GM12878 (cell line): ENCODE data around the gene UGT2A1. TPM values are rescaled to one million over a fixed set of nuclear protein-coding genes. Genes with fewer than 3 reads are reported as not detected.
"Not testable (repeated sequence)": the region's sequence is repeated elsewhere in the genome, so short reads cannot be mapped to it uniquely, and the experiment has no call there.

Experiments
- ATAC-seq: fragments of 200-7000 bp; cut with Tn5 transposase; 3 replicates; pipeline ENCODE4 v1.9.1; 2020; ENCODE audit warnings: mild to moderate bottlenecking, moderate library complexity
- BruUV-seq: library from RNA; stranded (reverse); fragments of 400-500 nt; replicated peaks from 2 replicates; lab custom pipeline; 2021; lab: Mats Ljungman, UMichigan
- CTCF ChIA-PET: fragments of 300-600 bp; sonication (Branson Sonifier 250); formaldehyde crosslinking; extraction: SDS; loops from one replicate; lab custom pipeline; 2021; ENCODE audit warnings: inconsistent platforms; lab: Yijun Ruan, JAX
- POLR2A ChIA-PET: fragments of 350-600 bp; formaldehyde crosslinking; extraction: SDS; loops from one replicate; lab custom pipeline; 2021; ENCODE audit warnings: inconsistent platforms; lab: Charles Lee
- RAD21 ChIA-PET: fragments of 300-600 bp; sonication (Branson Sonifier 250); formaldehyde crosslinking; loops from one replicate; lab custom pipeline; 2023; ENCODE audit warnings: antibody characterized with exemption; ENCODE audit not compliant: unreplicated experiment; lab: Charles Lee
- SMC1A ChIA-PET: fragments of 300-600 bp; sonication (Branson Sonifier 250); formaldehyde crosslinking; loops from one replicate; lab custom pipeline; 2023; ENCODE audit not compliant: unreplicated experiment, uncharacterized antibody; lab: Charles Lee
- DNase-seq: peaks from one replicate; pipeline ENCODE4 v3.0.0-alpha.2; 2011; ENCODE audit warnings: low read depth, low spot score
- FAIRE-seq: peaks from 3 replicates; lab custom pipeline; 2011; peaks lifted over from hg19 to GRCh38; lab: Jason Lieb, UNC
- H2AFZ ChIP-seq: 2 replicates; pipeline ENCODE4 v1.6.0; 2011; ENCODE audit warnings: low read depth, low read length, control low read depth; ENCODE audit not compliant: control insufficient read depth
- H3K27ac ChIP-seq: 2 replicates; pipeline ENCODE4 v1.5.1; 2011; ENCODE audit warnings: control low read depth; ENCODE audit not compliant: control insufficient read depth, insufficient read depth
- H3K27me3 ChIP-seq, 2 experiments: replicated peaks in 1 of 2; 2 replicates each; pipeline versions ENCODE4 v1.6.0 to v1.6.1; 2011; ENCODE audit warnings: low read length in 1 of 2; ENCODE audit not compliant: control insufficient read depth in 2 of 2, insufficient read depth in 2 of 2
- H3K36me3 ChIP-seq, 2 experiments: 2 replicates each; pipeline ENCODE4 v1.5.1; 2011; ENCODE audit warnings: low read length in 1 of 2; ENCODE audit not compliant: control insufficient read depth in 2 of 2, insufficient read depth in 2 of 2
- H3K4me1 ChIP-seq: 2 replicates; pipeline ENCODE4 v1.6.1; 2011; ENCODE audit warnings: mild to moderate bottlenecking, low read length, moderate library complexity, mixed read lengths; ENCODE audit not compliant: control insufficient read depth, insufficient read depth
- H3K4me2 ChIP-seq: 2 replicates; pipeline ENCODE4 v1.6.0; 2011; ENCODE audit warnings: control low read depth; ENCODE audit not compliant: control insufficient read depth, insufficient read depth
- H3K4me3 ChIP-seq: fragments of 200-600 bp; sonication (generic); 2 replicates; pipeline ENCODE4 v1.5.1; 2016
- H3K79me2 ChIP-seq: 2 replicates; pipeline ENCODE4 v1.6.0; 2011; ENCODE audit warnings: low read length; ENCODE audit not compliant: control insufficient read depth, insufficient read depth
- H3K9ac ChIP-seq: 2 replicates; pipeline ENCODE4 v1.8.0; 2011; ENCODE audit warnings: low read length, control low read depth, mixed read lengths; ENCODE audit not compliant: control insufficient read depth, insufficient read depth
- H3K9me3 ChIP-seq: replicated peaks from 3 replicates; pipeline ENCODE4 v1.5.1; 2011; ENCODE audit warnings: mild to moderate bottlenecking, low read length; ENCODE audit not compliant: control insufficient read depth, insufficient read depth
- H4K20me1 ChIP-seq: 2 replicates; pipeline ENCODE4 v1.6.0; 2011; ENCODE audit not compliant: control insufficient read depth, insufficient read depth
- ATF2 ChIP-seq: IDR thresholded peaks from 2 replicates; pipeline ENCODE4 v1.6.1; 2012; ENCODE audit warnings: low read length, inconsistent platforms
- ELK1 ChIP-seq: IDR thresholded peaks from 2 replicates; pipeline ENCODE4 v1.6.1; 2012; ENCODE audit warnings: low read depth, low read length, improper control_type of control experiment
- JUNB ChIP-seq: IDR thresholded peaks from 2 replicates; pipeline ENCODE4 v1.6.1; 2016; ENCODE audit warnings: antibody characterized with exemption, mild to moderate bottlenecking
- NFYA ChIP-seq: IDR thresholded peaks from 2 replicates; pipeline ENCODE4 v1.6.1; 2011; ENCODE audit warnings: low read depth, mild to moderate bottlenecking, low read length, improper control_type of control experiment, borderline replicate concordance
- PAX8 ChIP-seq: fragments of 450-650 bp; IDR thresholded peaks from 2 replicates; pipeline ENCODE4 v1.6.1; 2017; ENCODE audit warnings: mild to moderate bottlenecking, moderate library complexity
- POLR2AphosphoS2 ChIP-seq: IDR thresholded peaks from 2 replicates; pipeline ENCODE4 v1.6.1; 2011; ENCODE audit warnings: low read depth, mild to moderate bottlenecking, low read length, improper control_type of control experiment, moderate library complexity
- RAD21 ChIP-seq: IDR thresholded peaks from 2 replicates; pipeline ENCODE4 v1.6.1; 2011; ENCODE audit warnings: mild to moderate bottlenecking, low read depth, low read length, moderate library complexity; ENCODE audit not compliant: insufficient read depth
- RFX5 ChIP-seq: IDR thresholded peaks from 2 replicates; pipeline ENCODE4 v1.6.1; 2011; ENCODE audit warnings: low read depth, low read length, improper control_type of control experiment
- SMC3 ChIP-seq: IDR thresholded peaks from 2 replicates; pipeline ENCODE4 v1.6.1; 2011; ENCODE audit warnings: low read length, improper control_type of control experiment, borderline replicate concordance
- ZNF207 ChIP-seq: fragments of 450-650 bp; IDR thresholded peaks from 2 replicates; pipeline ENCODE4 v1.6.1; 2014; ENCODE audit warnings: antibody characterized with exemption, mild to moderate bottlenecking, borderline replicate concordance
- WGBS: methylation state at CpG from one replicate; pipeline ENCODE4 v1.1.6; 2016; ENCODE audit warnings: low lambda C conversion rate; ENCODE audit not compliant: insufficient replicate concordance, insufficient coverage; ENCODE audit errors: missing lambda C conversion rate; 5-methylcytosine and 5-hydroxymethylcytosine counted together
- in situ Hi-C: fragments of 300-500 bp; cut with MboI; formaldehyde crosslinking; loops from 9 replicates; pipeline ENCODE4 v1.14.3; 2018; ENCODE audit warnings: mixed read lengths
- intact Hi-C: fragments of 100-400 bp; cut with micrococcal nuclease; formaldehyde crosslinking; loops from one replicate; pipeline ENCODE4 v1.14.2; 2022; ENCODE audit not compliant: unreplicated experiment
- polyA plus RNA-seq, 11 experiments: library from polyadenylated mRNA; depleted of rRNA in 4 of 11; unstranded in 6 of 11; stranded (reverse) in 5 of 11; fragments of >200 nt; fragmentation: Nextera tagmentation in 4 of 11; fragmentation: Illumina TruSeq in 1 of 11; extraction: Ambion mirVana in 4 of 11; extraction: Trizol in 1 of 11; gene quantifications; 1 replicate in 1 of 11; 2 replicates in 10 of 11; pipeline versions ENCODE4 v1.2.1 to v1.2.3, GENCODE V29; 2011 to 2016; ENCODE audit warnings: inconsistent platforms in 2 of 11, missing spikeins in 2 of 11, low read depth in 1 of 11
- total RNA-seq, 4 experiments: library from RNA; depleted of rRNA in 3 of 4; stranded (reverse); fragments of >200 nt in 3 of 4; fragmentation: Illumina TruSeq in 1 of 4; extraction: Trizol in 1 of 4; gene quantifications; 2 replicates each; pipeline versions ENCODE4 v1.2.1 to v1.2.3, GENCODE V29; 2013 to 2021

Gene UGT2A1
- total and polyA plus RNA-seq, 10 of the 15 experiments (the other 5 are each of a cell fraction or from before 2014, with no cell fraction given): 0.04 to 0.50 (median 0.08) TPM; not detected in 5

- TF ChIP-seq ELK1 (no peak), POLR2AphosphoS2 (no peak), SMC3 (no peak), JUNB (no peak)
Measured at GRCh38 chr4:69684804-69685203, 31.8 kb upstream of the UGT2A1 start (continued).

- DNase-seq (no peak), FAIRE-seq (no peak), ATAC-seq (no peak; the same call in 2 of the 3 replicates)
- TF ChIP-seq ATF2: no peak
- TF ChIP-seq NFYA: no peak
- no peak for TF ChIP-seq RAD21
- no peak for TF ChIP-seq PAX8
- no peak for TF ChIP-seq ZNF207
- no peak for TF ChIP-seq RFX5
- in situ Hi-C loops: no loop called here
- no peaks in the 10 kb centered on the region for H3K27me3 ChIP-seq
- H3K4me1 ChIP-seq: no peaks in the 10 kb centered on the region
- no peaks in the 10 kb centered on the region for H3K79me2 ChIP-seq
- no peak overlapping the region for H3K4me2 ChIP-seq
- no peaks in the 10 kb centered on the region for H3K9me3 ChIP-seq
- H3K4me3 ChIP-seq: no peak overlapping the region
- RAD21 ChIA-PET: no interaction called here
- no peaks in the 10 kb centered on the region for H4K20me1 ChIP-seq
- POLR2A ChIA-PET: no interaction called here
- no TSS peak for BruUV-seq
- intact Hi-C loops: no loop called here
- no peak overlapping the region for H3K27ac ChIP-seq
- SMC1A ChIA-PET: no interaction called here
- CTCF ChIA-PET: no interaction called here
- H3K36me3 ChIP-seq: no peaks in the 10 kb centered on the region
- no peak overlapping the region for H2AFZ ChIP-seq
- no peak overlapping the region for H3K9ac ChIP-seq
Measured at GRCh38 chr4:69668680-69669079, 15.6 kb upstream of the UGT2A1 start.

- BruUV-seq, H3K4me2 ChIP-seq, H3K36me3 ChIP-seq, FAIRE-seq, H3K79me2 ChIP-seq, H3K27ac ChIP-seq, DNase-seq, H4K20me1 ChIP-seq, H3K9me3 ChIP-seq, H3K27me3 ChIP-seq, H3K4me3 ChIP-seq, RAD21 ChIA-PET, POLR2A ChIA-PET, intact Hi-C loops, CTCF ChIA-PET, ATAC-seq, in situ Hi-C loops, H2AFZ ChIP-seq, H3K9ac ChIP-seq, H3K4me1 ChIP-seq: not testable (repeated sequence)
- SMC1A ChIA-PET: interaction anchor here (0.7 kb wide), 1 partner anchor 97 kb away, joined by 3 read pairs; the partner anchor contains the start of gene SULT1B1
- WGBS: 44% methylated on average over 21 of the region's 22 CpGs
Measured at GRCh38 chr4:69664009-69664408, 11.0 kb upstream of the UGT2A1 start.
